Brain microvascular endothelial cell (primary cell): ENCODE results near the gene RAG2.

ENCODE experiments used
- DNase-seq: peaks from one replicate; pipeline ENCODE4 v3.0.0-alpha.2; 2020
- H3K27ac ChIP-seq: fragments of 250-450 bp; sonication (Bioruptor Pico); 2 replicates; pipeline ENCODE4 v1.5.1; 2020; ENCODE audit warnings: mild to moderate bottlenecking, moderate library complexity
- H3K27me3 ChIP-seq: fragments of 250-450 bp; sonication (Bioruptor Pico); replicated peaks from 2 replicates; pipeline ENCODE4 v1.5.1; 2020; ENCODE audit warnings: mild to moderate bottlenecking
- H3K36me3 ChIP-seq: fragments of 250-450 bp; sonication (Bioruptor Pico); replicated peaks from 2 replicates; pipeline ENCODE4 v1.5.1; 2020; ENCODE audit warnings: mild to moderate bottlenecking
- H3K4me3 ChIP-seq: 2 replicates; pipeline ENCODE4 v1.5.1; 2011; ENCODE audit warnings: low read depth, mild to moderate bottlenecking, control low read depth, low read length, moderate library complexity
- in situ Hi-C: cut with HindIII; loops from 2 replicates; pipeline ENCODE4 v1.10.0; 2017; ENCODE audit warnings: low sequenced_read_pairs, low pct_ligation_motif_present
- TF ChIP-seq, protein P1 (sequence below): IDR thresholded peaks from 2 replicates; pipeline ENCODE4 v1.5.1; 2011; ENCODE audit warnings: low read depth, mild to moderate bottlenecking, moderate library complexity, low read length, control low read depth, inconsistent platforms; ENCODE audit errors: missing control alignments

Gene RAG2

DNA sequence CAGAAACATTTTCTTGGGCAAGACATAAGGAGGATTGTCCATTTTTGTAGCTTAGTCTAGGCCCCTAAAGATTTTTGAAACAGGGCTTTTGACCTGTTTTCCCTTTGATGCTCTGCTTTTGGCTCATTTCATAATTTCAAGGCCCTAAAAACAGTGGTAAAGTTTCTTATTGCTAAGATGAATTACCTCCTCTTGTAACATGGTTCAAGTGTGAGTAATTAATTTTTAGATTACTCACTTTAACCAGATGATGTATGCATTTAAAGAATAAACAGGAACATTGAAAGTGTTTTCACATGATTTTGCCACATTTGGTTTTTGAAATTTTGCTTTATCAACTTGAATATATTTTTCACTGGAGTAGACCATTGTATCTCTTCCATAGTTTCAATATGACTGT lies 1.2 kb downstream of the RAG2 start:
- Histone ChIP-seq H3K4me3 (no peak overlapping the region), H3K27ac (no peak overlapping the region), H3K27me3 (no peaks in the 10 kb centered on the region), H3K36me3 (no peaks in the 10 kb centered on the region)
- TF ChIP-seq, protein P1, sequence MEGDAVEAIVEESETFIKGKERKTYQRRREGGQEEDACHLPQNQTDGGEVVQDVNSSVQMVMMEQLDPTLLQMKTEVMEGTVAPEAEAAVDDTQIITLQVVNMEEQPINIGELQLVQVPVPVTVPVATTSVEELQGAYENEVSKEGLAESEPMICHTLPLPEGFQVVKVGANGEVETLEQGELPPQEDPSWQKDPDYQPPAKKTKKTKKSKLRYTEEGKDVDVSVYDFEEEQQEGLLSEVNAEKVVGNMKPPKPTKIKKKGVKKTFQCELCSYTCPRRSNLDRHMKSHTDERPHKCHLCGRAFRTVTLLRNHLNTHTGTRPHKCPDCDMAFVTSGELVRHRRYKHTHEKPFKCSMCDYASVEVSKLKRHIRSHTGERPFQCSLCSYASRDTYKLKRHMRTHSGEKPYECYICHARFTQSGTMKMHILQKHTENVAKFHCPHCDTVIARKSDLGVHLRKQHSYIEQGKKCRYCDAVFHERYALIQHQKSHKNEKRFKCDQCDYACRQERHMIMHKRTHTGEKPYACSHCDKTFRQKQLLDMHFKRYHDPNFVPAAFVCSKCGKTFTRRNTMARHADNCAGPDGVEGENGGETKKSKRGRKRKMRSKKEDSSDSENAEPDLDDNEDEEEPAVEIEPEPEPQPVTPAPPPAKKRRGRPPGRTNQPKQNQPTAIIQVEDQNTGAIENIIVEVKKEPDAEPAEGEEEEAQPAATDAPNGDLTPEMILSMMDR: no peak
- in situ Hi-C loops: no loop called here
- no peak for DNase-seq

DNA sequence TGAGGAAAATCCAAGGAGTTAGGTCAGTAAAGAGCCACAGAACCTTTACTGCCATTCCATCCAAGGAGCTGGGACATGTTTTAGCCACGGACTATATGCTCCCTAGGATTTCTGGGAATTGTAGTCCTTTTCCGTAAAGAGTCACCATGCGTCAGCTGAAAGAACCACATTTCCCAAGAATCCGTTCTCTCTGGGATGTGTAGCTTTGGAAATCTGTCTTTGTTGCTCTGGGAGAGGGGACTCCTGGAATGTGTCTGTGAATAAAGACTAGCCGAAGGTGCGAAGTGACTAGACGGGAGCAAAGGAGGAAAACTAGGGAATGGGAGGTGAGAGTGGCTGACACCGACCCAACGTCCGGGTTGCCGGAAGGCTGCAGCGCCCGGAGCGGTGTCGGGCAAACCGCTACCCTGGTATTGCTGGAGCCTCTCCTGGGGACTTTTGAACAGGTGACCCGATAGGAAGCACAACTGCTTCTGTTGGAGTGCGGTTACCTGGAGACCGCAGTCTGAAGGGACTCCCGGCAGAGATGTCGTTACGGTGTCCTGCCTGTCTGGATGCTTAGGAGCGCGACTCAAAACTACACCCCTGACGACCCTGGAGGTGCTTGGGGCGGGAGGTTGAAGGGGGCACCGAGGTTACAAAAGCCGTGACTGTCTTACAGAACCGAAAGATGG lies 3.6 kb downstream of the RAG2 start, which contains the start of gene IFTAP:
TSS of gene IFTAP (plus strand) at position 187 of the 674 bp plus-strand sequence. CDS start 15,602 bp downstream, outside the sequence.
- peak; percentile 89 for DNase-seq
- Histone ChIP-seq H3K36me3 (no peaks in the 10 kb centered on the region), H3K27me3 (no peaks in the 10 kb centered on the region), H3K4me3 (peak within 1 kb of the TSS; percentile 86), H3K27ac (no peak within 1 kb of the TSS)
- in situ Hi-C loops: no loop called here
- TF ChIP-seq, protein P1: no peak

DNA sequence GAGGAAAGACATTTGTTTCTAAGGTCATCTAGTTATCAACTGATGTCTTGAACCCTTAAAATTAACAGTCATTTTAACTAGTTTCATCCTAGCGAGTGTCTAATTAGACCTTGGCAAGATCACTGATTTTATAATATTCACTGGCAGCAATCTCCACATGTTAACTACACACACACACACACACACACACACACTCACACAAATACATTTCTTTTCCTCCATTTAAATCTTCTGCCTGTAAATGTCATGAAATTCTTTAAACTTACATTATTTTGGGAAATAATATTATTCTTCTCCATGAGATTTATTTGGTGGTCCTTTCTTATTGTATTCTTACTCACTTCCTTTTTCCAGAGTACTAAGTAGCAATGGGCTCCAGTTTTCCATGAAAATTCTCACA lies 6.6 kb downstream of the RAG2 start:
- DNase-seq: no peak
- no peak overlapping the region for H3K27ac ChIP-seq
- no peaks in the 10 kb centered on the region for H3K36me3 ChIP-seq
- in situ Hi-C loops: no loop called here
- TF ChIP-seq, protein P1: no peak
- no peak overlapping the region for H3K4me3 ChIP-seq
- H3K27me3 ChIP-seq: no peaks in the 10 kb centered on the region

DNA sequence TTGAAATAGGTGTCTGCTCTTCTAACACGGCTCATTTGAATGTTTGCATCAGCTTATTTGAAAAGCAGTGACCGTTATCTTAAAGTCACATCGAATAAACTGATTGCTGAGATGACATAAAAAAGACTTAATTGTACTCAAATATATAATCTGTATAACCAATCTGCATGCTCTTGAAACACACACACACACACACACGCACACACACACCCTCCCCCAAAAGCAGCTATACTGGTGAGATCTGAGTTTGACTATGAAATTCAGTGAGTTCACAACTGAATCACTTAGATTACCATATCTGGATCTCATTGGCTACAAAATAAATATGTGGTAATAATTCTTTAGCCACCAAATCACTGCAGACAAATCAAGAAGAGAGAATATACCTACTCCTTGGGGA lies 7.5 kb downstream of the RAG2 start:
- no peak for DNase-seq

DNA sequence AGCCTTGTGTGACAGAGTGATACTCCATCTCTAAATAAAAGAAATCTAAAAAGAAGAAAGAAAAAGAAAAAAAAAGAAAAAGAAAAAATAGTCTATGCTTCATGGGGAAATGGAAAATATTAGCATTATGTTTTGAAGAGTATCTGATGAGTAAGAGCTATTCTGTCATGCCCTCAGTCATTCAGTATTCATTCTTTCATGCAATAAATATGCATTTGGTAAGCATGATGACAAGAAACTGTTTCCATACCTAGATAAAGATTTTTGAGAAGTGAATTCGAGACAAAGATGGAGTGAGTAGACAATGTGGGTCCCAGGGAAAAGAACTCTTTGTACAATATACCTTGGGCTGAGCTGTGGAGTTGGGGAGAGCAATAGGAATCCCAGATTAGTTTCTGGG lies 9.9 kb downstream of the RAG2 start:
- H3K27ac ChIP-seq: no peak overlapping the region
- no peaks in the 10 kb centered on the region for H3K27me3 ChIP-seq
- no peaks in the 10 kb centered on the region for H3K36me3 ChIP-seq
- H3K4me3 ChIP-seq: no peak overlapping the region
- in situ Hi-C loops: no loop called here
- DNase-seq: no peak
- TF ChIP-seq, protein P1: no peak

More for the DNA sequence above, 7.5 kb downstream of the RAG2 start:
- Histone ChIP-seq H3K27me3 (no peaks in the 10 kb centered on the region), H3K27ac (no peak overlapping the region), H3K36me3 (no peaks in the 10 kb centered on the region), H3K4me3 (no peak overlapping the region)
- in situ Hi-C loops: no loop called here
- TF ChIP-seq, protein P1: no peak

DNA sequence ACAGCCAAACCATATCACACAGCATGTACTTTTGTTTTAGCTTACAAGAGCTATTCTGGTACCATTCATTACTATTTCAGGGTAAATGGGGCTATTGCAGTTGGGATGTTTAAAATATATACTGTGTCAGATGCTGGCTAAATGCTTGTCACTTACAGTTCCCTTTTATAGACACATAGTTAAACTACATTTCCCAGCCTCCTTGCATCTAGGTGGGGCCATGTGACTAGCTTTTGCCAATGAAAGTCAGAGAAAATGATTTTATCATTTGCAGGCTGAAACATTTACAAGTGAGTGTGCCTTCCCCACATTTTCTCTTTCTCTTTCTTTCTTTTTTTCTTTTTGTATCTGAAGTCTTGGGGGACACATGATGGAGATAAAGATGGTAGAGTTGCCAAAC lies 11.5 kb downstream of the RAG2 start:
- Histone ChIP-seq H3K36me3 (no peaks in the 10 kb centered on the region), H3K27ac (no peak overlapping the region), H3K4me3 (no peak overlapping the region), H3K27me3 (no peaks in the 10 kb centered on the region)
- in situ Hi-C loops: no loop called here
- TF ChIP-seq, protein P1: no peak
- DNase-seq: no peak
